Sigmoid colon (tissue), 4 donors: ENCODE data around the gene TMPRSS13.

Experiments
- CTCF ChIP-seq, 4 experiments: fragments of 450-650 bp in 3 of 4; fragments of 200-600 bp in 1 of 4; IDR thresholded peaks; one replicate each; pipeline ENCODE4 v1.5.1; 2016 to 2019; ENCODE audit warnings: antibody characterized with exemption in 4 of 4, mild to moderate bottlenecking in 3 of 4, moderate library complexity in 2 of 4
- EP300 ChIP-seq, 4 donors: sonication (generic); formaldehyde crosslinking; IDR thresholded peaks; one replicate each; pipeline ENCODE4 v1.6.1; 2017; ENCODE audit warnings: antibody characterized with exemption in 4 of 4
- POLR2A ChIP-seq, 2 donors: fragments of 450-650 bp; IDR thresholded peaks; one replicate each; pipeline ENCODE4 v1.6.1; 2016; ENCODE audit warnings: antibody characterized with exemption in 2 of 2, mild to moderate bottlenecking in 2 of 2, moderate library complexity in 2 of 2
- POLR2AphosphoS5 ChIP-seq, 4 donors: sonication (generic); formaldehyde crosslinking; IDR thresholded peaks; one replicate each; pipeline ENCODE4 v1.6.1; 2017; ENCODE audit warnings: antibody characterized with exemption in 4 of 4

GRCh38 chr11:117931331-117931950, 2.2 kb upstream of the TMPRSS13 start:
- no peak for TF ChIP-seq CTCF (IDR thresholded peaks at IDR 0.05)
- TF ChIP-seq POLR2A (IDR thresholded peaks at IDR 0.05): no peak
- TF ChIP-seq POLR2AphosphoS5 (IDR thresholded peaks at IDR 0.05): no peak
- no peak for TF ChIP-seq EP300 (IDR thresholded peaks at IDR 0.05)
